HG03442 (cell line): ENCODE data around the gene SCN9A.
"Not testable (repeated sequence)": the region's sequence is repeated elsewhere in the genome, so short reads cannot be mapped to it uniquely, and the experiment has no call there.

ENCODE experiments used
- ATAC-seq: cut with Tn5 transposase; IDR thresholded peaks from one replicate; pipeline ENCODE4 v1.9.1; 2021; ENCODE audit warnings: mild to moderate bottlenecking, moderate library complexity; ENCODE audit not compliant: unreplicated experiment

The SCN9A gene

DNA sequence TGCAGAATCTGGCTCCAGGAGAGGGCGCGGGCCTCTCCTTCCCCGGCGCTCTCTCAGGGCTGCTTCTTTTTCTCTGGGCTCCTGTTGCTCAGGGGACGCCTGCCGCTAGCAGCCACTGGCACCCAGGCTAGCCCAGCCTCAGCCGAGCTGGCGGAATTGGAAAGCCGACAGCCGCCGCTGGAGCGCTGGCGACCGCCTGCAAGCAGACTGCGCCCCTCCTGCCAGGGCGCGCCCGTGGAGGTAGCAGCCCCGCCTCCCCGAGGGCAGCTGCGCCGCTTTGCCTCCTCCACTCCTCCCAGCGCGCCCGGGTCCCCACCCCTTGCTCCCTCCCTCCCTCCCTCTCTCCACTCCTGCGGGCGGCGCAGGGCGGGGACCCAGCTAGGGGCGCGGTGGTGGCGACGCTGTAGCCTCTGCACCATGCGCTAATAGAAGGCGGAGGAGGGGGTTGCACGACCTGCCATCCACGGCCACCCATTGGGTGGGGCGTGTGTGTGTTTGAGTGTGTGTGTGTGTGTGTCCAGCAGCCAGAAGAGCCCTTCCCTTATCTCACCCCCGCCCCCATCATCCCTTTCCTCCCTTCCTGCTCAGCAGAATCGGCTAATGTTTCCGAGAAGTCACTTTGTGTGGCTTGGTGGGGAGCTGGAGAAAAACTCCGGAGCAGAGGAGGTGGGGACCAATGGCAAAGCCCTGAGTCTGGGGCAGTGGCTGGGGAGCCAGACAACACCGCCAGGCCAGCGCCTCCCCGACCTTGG is at the start of gene SCN9A:
Gene SCN9A, minus strand, starts transcription at position 209 of the 752 bp plus-strand sequence. CDS start 64,188 bp downstream, outside the sequence.
- peak; percentile 68 for ATAC-seq

DNA sequence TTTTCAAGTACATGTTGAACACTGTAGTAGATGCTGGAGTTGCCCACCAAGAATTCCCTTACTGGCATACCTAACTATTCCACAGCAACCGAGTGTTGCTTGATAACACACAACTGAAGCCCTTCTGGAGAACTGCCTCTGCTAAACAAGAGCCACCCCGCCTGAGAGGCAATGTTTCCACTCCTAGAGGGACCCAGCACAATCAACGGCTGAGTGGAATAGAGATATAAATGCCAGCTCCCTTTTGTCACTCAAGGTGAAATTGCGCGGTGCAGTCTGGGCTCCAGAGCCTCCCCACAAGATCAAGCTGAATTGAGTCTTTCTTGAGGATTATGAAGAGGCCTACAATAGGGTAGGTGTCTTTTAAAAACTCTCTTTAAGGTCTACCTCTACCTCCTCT is 49.1 kb upstream of the SCN9A start:
- no peak for ATAC-seq

DNA sequence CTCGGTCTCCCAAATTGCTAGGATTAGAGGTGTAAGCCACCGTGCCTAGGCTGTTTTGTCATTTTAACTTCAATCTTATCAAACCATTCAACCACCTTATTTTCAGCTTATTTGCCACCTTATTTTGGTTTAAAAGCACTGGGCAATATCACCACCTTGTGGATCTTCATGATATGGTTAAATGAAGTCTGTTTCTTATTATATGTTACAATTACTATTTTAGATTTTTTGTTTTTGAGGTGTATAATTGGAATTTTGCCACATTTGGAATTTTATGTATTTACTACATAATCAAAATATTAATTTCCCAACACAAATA is 43.8 kb upstream of the SCN9A start:
- no peak for ATAC-seq

- ATAC-seq: no peak
These were observed 43.3 kb upstream of the SCN9A start for GRCh38 chr2:166418853-166419615.

DNA sequence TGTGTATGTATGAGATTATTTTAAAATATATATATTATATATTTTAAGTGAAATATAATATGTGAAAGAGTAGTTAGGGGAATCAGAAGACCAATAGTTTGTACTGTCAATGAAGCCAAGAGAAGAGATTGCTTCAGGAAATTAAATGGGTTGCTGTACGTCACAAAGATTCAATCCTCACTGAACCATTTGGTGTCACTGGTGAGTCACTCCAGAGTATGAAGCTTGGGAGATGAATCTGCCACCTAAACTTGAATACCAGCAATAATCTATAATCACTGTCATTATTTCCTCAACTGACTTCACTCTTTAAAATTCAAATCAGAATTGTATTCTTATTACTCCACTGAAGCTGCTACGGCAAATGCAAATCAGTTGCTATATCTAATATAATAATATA is 41.9 kb upstream of the SCN9A start:
- ATAC-seq: no peak

DNA sequence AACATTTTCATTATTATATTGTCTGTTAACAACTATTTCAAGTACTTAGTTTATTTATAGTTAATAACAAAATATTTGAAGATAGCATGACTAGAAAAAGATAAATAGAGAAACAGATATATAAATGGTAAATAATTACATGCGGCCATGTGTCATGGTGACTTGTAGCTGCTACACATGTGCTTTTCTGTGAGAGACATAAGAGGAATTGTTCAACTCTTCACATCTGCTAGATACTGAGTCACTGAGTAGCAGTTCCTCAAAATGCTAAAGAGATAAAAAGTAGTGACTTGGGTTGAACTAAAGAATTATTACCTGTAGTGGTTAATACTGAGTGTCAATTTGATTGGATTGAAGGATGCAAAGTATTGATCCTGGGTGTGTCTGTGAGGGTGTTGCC is 37.5 kb upstream of the SCN9A start:
- no peak for ATAC-seq

GRCh38 chr2:166411473-166412230 is 35.9 kb upstream of the SCN9A start:
- ATAC-seq: no peak

- no peak for ATAC-seq
These were observed 35.2 kb upstream of the SCN9A start for GRCh38 chr2:166410828-166411472.

GRCh38 chr2:166407746-166408145 is 32.0 kb upstream of the SCN9A start:
- not testable (repeated sequence) for ATAC-seq

DNA sequence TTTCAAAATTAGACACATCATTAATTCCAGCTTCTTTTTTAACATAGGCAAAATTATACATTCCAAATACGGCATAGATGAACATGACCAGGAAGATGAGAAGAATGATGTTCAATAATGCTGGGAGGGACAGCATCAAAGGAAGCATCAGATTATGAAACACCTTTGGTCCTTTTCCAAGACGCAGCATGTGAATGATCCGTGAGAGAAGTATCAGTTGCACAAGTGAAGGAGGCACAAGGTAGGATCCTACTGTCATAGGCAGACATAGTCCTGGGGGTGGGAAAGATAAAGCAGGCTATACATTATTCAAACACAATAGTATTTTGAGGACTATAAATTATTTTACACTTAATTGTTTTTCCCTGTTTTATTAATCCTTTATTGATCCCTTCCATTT is 30.6 kb upstream of the SCN9A start:
- no peak for ATAC-seq

DNA sequence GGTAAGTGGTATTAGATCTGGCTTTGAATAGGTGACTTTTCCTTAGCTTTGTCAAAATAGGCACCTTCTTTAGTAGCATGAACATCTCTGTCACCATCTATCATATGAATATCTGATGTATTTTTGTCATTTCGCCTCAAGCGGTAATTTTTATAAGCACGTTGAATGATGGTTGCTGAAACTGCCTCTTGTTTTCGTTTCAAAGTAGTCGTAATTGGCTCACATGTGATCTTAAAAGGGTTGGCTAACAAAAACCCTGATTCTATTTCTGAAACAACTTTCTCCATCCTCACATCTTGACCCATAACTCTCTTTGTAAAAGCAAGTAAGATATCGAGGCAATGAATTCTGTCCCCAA is 29.8 kb upstream of the SCN9A start:
- no peak for ATAC-seq

DNA sequence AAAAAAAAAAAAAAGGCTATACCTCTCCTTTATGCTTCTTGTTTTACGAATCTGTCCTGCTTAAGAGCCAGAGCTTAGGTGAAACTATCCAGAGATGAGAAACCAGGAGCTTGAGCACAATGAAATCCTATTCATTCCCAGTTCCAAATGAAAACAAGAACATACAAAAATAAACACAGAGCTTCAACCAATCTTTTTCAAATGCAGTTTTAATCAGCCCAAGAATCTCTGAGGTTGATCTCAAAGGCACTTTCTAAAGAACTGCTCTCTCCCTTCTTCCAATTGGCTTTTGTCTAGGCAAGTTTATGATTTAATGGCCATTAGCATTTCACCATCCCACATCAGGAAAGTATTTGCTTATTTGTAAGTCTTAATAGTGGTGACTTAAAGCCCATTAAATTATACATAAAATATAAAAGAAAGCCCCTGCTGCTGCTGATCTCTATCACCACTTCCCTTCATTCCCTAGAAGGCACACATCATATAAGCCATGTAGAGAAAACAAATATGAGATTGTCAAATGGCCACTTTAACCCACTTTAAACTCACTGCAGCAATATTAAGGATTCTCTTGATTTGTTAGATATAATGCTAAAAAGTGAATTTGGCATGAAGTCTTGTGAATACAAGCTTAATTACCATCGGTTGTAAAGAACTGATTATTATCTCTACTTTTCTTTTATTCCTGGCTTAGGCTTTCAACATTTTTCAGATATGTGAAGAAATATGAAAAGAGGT is 29.3 kb upstream of the SCN9A start:
- ATAC-seq: no peak

DNA sequence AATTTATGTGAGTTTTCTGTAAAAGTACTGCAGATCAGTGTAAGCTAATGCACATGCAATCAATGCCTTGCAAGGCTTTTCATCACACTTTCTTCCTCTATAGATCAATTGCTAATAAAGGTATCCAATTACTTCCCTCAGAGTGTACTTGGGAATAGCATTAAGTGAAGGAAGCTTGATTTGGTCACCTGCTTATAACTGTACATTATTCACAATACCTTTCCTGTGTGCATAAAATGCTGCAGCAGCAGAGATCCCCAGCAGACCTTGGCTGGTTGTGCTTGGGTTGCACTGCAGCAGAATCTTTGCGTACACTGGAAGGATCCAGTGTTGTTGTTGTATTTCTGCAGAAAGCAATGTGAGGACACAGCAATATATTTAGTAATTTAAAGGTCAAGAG is 18.5 kb upstream of the SCN9A start:
- no peak for ATAC-seq

GRCh38 chr2:166393008-166393407 is 17.3 kb upstream of the SCN9A start:
- no peak for ATAC-seq

GRCh38 chr2:166388481-166389070 is 12.8 kb upstream of the SCN9A start:
- no peak for ATAC-seq

DNA sequence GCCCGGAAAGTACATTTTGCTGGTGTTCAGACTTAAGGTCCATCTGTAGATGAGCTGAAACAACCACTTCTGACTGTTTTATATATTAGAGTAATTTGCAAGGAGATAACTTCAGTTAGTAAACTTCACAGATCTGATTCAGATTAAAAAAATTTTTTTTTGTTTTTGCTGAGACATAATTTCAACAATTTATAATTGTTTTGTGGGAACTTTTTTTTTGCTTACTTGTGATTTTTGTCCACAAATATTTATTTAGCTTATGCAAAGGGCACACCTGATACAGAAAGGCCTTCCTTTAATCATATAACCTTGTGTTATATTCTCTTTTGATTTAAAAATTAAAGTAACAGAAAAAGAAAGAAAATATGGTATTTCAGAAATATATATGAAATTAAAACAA is 9.6 kb upstream of the SCN9A start:
- ATAC-seq: no peak

- ATAC-seq: no peak
These were observed 9.0 kb upstream of the SCN9A start for GRCh38 chr2:166384774-166385173.

GRCh38 chr2:166382448-166382847 is 6.7 kb upstream of the SCN9A start:
- no peak for ATAC-seq

DNA sequence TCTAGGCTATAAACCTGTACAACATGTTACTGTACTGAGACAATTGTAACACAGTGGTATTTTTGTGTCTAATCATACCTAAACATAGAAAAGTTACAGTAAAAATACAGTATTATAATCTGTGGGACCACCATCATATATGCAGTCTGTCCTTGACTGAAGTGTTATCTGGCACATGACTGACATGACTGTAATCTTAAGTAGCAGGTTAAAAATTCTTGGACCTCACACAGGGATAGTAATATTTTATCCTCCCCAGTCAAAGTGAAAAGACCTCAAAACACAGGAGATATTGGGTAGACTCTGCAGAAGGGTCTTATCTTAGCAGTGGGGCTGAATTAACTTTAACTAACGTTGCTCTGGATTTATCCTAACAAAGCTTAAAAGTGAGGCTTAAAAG is 4.9 kb upstream of the SCN9A start:
- ATAC-seq: no peak

DNA sequence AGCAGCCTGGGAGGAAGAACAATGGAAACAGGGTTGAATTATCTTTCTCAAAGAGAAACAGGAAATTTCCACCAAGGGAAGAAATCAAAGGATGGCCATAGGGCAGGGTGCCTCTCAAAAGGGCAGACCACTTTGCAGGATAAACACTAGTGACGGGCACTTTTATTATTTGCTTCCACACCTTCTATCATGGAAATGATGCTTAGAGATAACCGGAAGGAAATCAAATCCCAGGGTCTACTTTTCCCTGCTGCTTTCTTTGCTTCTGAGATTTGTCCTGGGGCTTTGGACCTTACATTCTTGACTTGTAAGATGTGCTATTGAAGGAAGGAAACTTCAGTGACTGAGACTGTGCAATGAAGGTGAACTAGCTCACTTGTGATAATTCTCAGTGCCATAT is 1.1 kb upstream of the SCN9A start:
- ATAC-seq: no peak
